ENCODE data around the gene THAP7.

GRCh38 chr22:21015466-21016006 is 13.6 kb upstream of the THAP7 start:
- TF ChIP-seq CTCF (IDR thresholded peaks at IDR 0.05 in 2 of 3, conservative IDR thresholded peaks at IDR 0.05 in 1 of 3; ENCODE audit: borderline replicate concordance in 1 of 3, insufficient read depth in 1 of 3, low read depth in 2 of 3, low read length in 2 of 3) (no peak), EZH2 (IDR thresholded peaks at IDR 0.05) (no peak), RAD21 (IDR thresholded peaks at IDR 0.05; ENCODE audit: low read depth) (no peak), YY1 (IDR thresholded peaks at IDR 0.05; ENCODE audit: extremely low read depth, insufficient replicate concordance, low read depth, low read length) (no peak), POLR2A (IDR thresholded peaks at IDR 0.05; ENCODE audit: borderline replicate concordance, extremely low read depth, insufficient read depth, insufficient read length) (no peak), ZBTB33 (IDR thresholded peaks at IDR 0.05; ENCODE audit: extremely low read depth, insufficient replicate concordance, low read length) (no peak), ZFX (IDR thresholded peaks at IDR 0.05) (no peak), ZNF274 (IDR thresholded peaks at IDR 0.05; ENCODE audit: low read depth, low read length) (no peak), CEBPB (IDR thresholded peaks at IDR 0.05; ENCODE audit: low read depth) (no peak), SRF (IDR thresholded peaks at IDR 0.05; ENCODE audit: low read depth) (no peak), POLR2AphosphoS5 (IDR thresholded peaks at IDR 0.05; ENCODE audit: low read depth, low read length) (no peak)

Data from HCT116 (cell line).